HepG2 (cell line): ENCODE results near the gene FNDC3A. TPM values are rescaled to one million over a fixed set of nuclear protein-coding genes. Genes with fewer than 3 reads are reported as not detected.

Source experiments
- polyA plus RNA-seq, 8 experiments: library from polyadenylated mRNA; depleted of rRNA in 3 of 8; stranded (reverse) in 7 of 8; unstranded in 1 of 8; fragments of >200 nt; fragmentation: Illumina TruSeq in 4 of 8; extraction: Trizol in 4 of 8; gene quantifications; 2 replicates each; pipeline versions ENCODE4 v1.2.1 to v1.2.3, GENCODE V29; 2011 to 2016; ENCODE audit warnings: low read depth in 4 of 8, missing spikeins in 1 of 8, mixed read lengths in 1 of 8; ENCODE audit not compliant: insufficient read depth in 1 of 8
- total RNA-seq, 5 experiments: library from RNA; depleted of rRNA; stranded (reverse); fragments of >200 nt; fragmentation: Illumina TruSeq; extraction: Trizol; gene quantifications; 2 replicates each; pipeline ENCODE4 v1.2.3, GENCODE V29; 2016; ENCODE audit warnings: low read depth in 1 of 5
- TF ChIP-seq, protein P1 (sequence below): sonication (generic); formaldehyde crosslinking; IDR thresholded peaks from 2 replicates; pipeline ENCODE4 v1.4.0; 2020; ENCODE audit warnings: missing genetic modification reagents
- TF ChIP-seq, protein P2 (sequence below), 2 experiments: sonication (generic) in 1 of 2; formaldehyde crosslinking in 1 of 2; IDR thresholded peaks; 2 replicates each; pipeline versions ENCODE4 v1.6.1 to v1.9.0; 2014 to 2022; ENCODE audit warnings: antibody characterized with exemption in 1 of 2, borderline replicate concordance in 1 of 2, inconsistent platforms in 1 of 2, low read depth in 1 of 2, missing genetic modification reagents in 1 of 2

Gene FNDC3A
- total and polyA plus RNA-seq, 2 of the 13 experiments (the other 11 are each of a cell fraction or from before 2014, with no cell fraction given): 36.7 to 39.3 TPM

DNA sequence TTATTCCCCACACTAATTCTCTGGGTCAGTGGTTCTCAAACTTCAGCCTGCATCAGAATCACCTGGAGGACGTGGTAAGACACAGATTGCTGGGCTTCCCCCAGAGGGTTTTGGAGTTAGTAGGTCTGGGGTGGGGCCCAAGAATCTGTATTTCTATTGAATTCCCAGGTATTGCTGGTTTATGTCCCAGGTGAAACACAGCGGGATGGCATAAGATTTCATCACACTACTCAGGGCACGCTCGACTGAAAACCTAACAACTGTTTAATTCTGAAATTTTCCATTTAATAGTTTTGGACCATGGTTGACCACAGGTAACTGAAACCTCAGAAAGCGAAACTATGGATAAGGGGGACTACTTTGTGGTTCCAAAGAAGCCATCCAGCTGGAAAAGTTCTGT, 250.9 kb downstream of the FNDC3A start (continued):
- TF ChIP-seq, protein P1, sequence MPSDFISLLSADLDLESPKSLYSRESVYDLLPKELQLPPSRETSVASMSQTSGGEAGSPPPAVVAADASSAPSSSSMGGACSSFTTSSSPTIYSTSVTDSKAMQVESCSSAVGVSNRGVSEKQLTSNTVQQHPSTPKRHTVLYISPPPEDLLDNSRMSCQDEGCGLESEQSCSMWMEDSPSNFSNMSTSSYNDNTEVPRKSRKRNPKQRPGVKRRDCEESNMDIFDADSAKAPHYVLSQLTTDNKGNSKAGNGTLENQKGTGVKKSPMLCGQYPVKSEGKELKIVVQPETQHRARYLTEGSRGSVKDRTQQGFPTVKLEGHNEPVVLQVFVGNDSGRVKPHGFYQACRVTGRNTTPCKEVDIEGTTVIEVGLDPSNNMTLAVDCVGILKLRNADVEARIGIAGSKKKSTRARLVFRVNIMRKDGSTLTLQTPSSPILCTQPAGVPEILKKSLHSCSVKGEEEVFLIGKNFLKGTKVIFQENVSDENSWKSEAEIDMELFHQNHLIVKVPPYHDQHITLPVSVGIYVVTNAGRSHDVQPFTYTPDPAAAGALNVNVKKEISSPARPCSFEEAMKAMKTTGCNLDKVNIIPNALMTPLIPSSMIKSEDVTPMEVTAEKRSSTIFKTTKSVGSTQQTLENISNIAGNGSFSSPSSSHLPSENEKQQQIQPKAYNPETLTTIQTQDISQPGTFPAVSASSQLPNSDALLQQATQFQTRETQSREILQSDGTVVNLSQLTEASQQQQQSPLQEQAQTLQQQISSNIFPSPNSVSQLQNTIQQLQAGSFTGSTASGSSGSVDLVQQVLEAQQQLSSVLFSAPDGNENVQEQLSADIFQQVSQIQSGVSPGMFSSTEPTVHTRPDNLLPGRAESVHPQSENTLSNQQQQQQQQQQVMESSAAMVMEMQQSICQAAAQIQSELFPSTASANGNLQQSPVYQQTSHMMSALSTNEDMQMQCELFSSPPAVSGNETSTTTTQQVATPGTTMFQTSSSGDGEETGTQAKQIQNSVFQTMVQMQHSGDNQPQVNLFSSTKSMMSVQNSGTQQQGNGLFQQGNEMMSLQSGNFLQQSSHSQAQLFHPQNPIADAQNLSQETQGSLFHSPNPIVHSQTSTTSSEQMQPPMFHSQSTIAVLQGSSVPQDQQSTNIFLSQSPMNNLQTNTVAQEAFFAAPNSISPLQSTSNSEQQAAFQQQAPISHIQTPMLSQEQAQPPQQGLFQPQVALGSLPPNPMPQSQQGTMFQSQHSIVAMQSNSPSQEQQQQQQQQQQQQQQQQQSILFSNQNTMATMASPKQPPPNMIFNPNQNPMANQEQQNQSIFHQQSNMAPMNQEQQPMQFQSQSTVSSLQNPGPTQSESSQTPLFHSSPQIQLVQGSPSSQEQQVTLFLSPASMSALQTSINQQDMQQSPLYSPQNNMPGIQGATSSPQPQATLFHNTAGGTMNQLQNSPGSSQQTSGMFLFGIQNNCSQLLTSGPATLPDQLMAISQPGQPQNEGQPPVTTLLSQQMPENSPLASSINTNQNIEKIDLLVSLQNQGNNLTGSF (CRISPR knock-in tag): no peak
- TF ChIP-seq, protein P2, sequence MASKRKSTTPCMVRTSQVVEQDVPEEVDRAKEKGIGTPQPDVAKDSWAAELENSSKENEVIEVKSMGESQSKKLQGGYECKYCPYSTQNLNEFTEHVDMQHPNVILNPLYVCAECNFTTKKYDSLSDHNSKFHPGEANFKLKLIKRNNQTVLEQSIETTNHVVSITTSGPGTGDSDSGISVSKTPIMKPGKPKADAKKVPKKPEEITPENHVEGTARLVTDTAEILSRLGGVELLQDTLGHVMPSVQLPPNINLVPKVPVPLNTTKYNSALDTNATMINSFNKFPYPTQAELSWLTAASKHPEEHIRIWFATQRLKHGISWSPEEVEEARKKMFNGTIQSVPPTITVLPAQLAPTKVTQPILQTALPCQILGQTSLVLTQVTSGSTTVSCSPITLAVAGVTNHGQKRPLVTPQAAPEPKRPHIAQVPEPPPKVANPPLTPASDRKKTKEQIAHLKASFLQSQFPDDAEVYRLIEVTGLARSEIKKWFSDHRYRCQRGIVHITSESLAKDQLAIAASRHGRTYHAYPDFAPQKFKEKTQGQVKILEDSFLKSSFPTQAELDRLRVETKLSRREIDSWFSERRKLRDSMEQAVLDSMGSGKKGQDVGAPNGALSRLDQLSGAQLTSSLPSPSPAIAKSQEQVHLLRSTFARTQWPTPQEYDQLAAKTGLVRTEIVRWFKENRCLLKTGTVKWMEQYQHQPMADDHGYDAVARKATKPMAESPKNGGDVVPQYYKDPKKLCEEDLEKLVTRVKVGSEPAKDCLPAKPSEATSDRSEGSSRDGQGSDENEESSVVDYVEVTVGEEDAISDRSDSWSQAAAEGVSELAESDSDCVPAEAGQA (IDR thresholded peaks at IDR 0.05; ENCODE audit: low read depth): no peak
- TF ChIP-seq, protein P2 (CRISPR knock-in tag; IDR thresholded peaks at IDR 0.05; ENCODE audit: borderline replicate concordance): no peak
